ENCODE results near the gene MEI1. TPM values are rescaled to one million over a fixed set of nuclear protein-coding genes. Genes with fewer than 3 reads are reported as not detected.
A peak's percentile ranks its signal among the peaks of the same experiment; 100 is the strongest.

The MEI1 gene
- total RNA-seq, 1 experiment from 2014 or later = 0.08 TPM

DNA sequence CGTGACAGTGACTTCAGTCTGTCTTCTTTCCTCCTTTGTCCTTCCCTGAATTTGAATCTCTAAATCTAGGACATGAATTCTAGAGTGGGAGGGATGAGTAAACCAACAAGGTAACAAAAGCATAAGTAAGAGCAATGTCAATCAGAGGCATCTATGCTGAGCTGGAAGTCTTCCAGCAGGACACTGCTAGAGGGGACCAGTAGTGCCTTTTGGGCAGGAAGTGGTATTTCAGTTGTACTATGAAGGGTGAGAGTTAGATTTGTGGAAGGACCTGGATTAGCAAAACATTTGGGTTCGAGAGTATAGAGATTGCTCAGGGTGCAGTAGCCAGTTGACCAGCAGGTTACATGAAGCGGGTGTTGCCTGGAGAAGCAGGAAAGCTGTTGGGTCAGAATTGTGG, 40.3 kb downstream of the MEI1 start:
- Histone ChIP-seq H3K27ac (no peak overlapping the region), H3K36me3 (no peaks in the 10 kb centered on the region), H3K27me3 (replicated peaks) (no peaks in the 10 kb centered on the region), H3K4me1 (replicated peaks) (no peaks in the 10 kb centered on the region), H3K9me3 (replicated peaks) (0 out of 2 replicates have a peak, but pooled peaks cover 3% of the 10 kb centered on the region), H3K4me3 (no peak overlapping the region)
- no peak for DNase-seq (ENCODE audit: low read depth in 1 of 2, low spot score in 2 of 2)

DNA sequence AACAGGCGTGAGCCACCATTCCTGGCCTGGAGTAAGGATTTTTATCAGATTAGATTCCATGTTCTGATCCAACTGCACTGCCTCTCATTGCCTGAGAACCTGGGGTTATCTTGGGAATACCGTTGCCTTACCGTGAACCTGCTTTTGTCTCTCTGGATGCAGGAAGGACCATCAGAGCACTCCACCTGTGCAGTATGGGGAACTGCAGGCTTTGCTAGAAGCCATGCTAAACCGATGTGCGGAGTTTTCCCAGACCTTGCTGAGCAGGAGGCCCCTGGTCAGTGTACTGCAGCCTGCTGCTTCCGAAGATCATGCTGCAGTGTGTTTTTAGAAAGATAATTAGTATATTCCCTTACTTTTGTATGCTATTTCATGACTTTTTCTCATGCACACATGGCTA, 43.6 kb downstream of the MEI1 start:
- H3K27me3 ChIP-seq (replicated peaks) = peaks cover 7% of the 10 kb centered on the region; the same call in 1 of the 2 replicates
- H3K4me3 ChIP-seq = no peak overlapping the region
- no peaks in the 10 kb centered on the region for H3K4me1 ChIP-seq (replicated peaks)
- H3K9me3 ChIP-seq (replicated peaks) = 0 out of 2 replicates have a peak, but pooled peaks cover 3% of the 10 kb centered on the region
- H3K36me3 ChIP-seq = no peaks in the 10 kb centered on the region
- no peak overlapping the region for H3K27ac ChIP-seq
- DNase-seq (ENCODE audit: low read depth in 1 of 2, low spot score in 2 of 2) = no peak

DNA sequence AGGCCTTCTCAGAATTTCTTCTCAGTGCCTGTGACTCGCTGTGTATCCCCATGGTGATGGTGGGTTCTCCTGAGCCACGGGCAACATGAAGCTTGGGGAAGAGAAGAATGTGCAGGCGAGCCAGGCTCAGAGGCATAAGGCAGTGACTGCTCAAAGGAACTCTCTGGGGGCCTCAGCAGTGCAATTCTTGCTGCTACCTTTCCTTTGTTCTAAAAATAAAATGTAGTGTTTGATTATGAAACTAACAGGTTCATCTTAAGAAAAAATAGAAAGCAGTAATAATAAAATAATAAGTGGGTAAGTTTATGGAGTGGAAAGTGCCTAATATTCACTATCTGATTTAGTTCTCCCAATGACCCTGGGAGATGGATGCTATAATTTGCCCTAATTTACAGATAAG, 46.7 kb downstream of the MEI1 start:
- Histone ChIP-seq H3K9me3 (replicated peaks) (peaks cover 3% of the 10 kb centered on the region; the same call in 1 of the 2 replicates), H3K4me3 (no peak overlapping the region), H3K27me3 (replicated peaks) (peaks cover 10% of the 10 kb centered on the region; the same call in 1 of the 2 replicates), H3K4me1 (replicated peaks) (no peaks in the 10 kb centered on the region), H3K27ac (no peak overlapping the region), H3K36me3 (no peaks in the 10 kb centered on the region)
- DNase-seq (ENCODE audit: low read depth in 1 of 2, low spot score in 2 of 2) = no peak

DNA sequence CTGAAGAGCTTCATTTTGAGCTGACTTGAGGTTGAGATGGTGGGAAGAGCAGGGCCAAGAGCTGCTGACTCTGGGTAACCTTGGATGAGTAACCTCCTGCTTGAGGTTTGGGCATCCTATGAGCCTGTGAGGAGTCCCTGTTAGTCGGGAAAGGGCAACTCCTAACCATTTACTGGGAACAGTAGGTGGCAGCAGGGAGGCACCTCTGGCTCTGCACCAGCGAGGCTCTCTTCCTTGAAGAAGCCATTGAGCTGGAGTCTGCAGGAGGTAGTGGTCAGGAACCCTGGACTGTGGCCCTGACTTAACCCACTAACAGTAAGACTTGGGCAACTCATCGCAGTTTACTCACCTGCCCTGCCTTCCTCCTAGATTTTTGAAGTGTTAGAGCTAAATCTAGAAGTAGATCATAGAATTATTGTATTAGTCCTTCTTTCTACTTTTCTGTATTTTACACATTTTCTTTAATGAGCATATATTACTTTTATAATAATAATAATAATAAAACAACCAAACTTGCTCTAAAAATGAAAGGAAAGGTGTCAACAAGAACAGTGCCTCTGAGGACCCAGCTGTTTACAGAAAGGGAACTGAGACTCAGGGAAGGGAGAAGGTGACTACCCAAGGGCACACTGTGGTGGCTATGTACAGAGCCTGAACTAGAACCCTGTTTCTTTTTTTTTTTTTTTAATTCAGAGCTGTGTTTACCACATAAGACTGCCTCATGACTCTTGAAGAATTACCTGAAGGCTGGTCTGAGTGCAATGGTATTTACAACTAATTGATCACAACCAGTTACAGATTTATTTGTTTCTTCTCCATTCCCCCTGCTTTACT, 47.5 kb downstream of the MEI1 start:
- H3K36me3 ChIP-seq = no peaks in the 10 kb centered on the region
- no peak overlapping the region for H3K27ac ChIP-seq
- peak; percentile 55 to 73 for DNase-seq (ENCODE audit: low read depth in 1 of 2, low spot score in 2 of 2)
- peaks cover 10% of the 10 kb centered on the region; the same call in 1 of the 2 replicates for H3K27me3 ChIP-seq (replicated peaks)
- H3K4me1 ChIP-seq (replicated peaks) = no peaks in the 10 kb centered on the region
- peaks cover 3% of the 10 kb centered on the region; the same call in 1 of the 2 replicates for H3K9me3 ChIP-seq (replicated peaks)
- H3K4me3 ChIP-seq = no peak overlapping the region

DNA sequence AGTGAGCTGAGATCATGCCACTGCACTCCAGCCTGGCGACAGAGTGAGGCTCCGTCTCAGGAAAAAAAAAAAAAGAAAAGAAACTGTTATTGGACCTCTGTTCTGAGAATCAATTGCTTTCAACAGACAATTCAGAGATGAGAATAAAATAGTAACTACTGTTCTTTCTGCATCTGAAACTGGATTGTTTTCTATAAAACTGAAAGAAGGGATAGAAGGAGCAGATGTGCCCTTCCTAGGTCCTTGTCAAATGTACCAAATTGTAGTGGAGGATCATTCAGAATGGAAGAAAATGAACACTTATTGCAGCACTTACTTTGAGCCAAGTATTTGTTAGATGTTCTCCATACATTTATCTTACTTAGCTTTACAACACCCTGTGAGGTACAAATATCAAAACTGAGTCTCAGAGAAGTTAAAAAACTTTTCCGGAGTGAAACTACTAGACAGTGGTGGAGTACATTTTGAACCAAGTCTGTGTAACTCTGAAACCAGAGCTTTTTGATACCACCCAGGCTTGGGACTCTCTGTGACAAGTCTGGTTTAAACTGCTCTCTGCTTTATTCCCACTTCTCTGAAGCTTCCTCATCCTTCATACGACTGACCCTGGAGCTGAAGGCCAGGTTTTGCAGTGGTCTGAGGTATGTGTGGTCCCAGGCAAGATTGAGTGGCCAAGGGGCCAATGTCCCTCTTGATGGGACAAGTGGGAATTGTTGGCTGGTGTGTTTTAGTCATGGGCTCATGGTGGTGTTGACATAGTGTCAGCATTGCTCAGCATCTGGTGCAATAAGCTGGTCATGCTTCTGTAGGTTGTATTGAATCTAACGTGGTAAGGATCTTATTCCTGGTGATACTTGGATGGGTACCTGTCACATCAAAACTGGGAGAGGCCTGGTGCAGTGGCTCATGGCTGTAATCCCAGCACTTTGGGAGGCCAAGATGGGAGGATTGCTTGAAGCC, 53.0 kb downstream of the MEI1 start:
- H3K9me3 ChIP-seq (replicated peaks) = no peaks in the 10 kb centered on the region; the same call in 1 of the 2 replicates
- no peaks in the 10 kb centered on the region for H3K4me1 ChIP-seq (replicated peaks)
- H3K27ac ChIP-seq = no peak overlapping the region
- peaks cover 4% of the 10 kb centered on the region; the same call in 1 of the 2 replicates for H3K27me3 ChIP-seq (replicated peaks)
- DNase-seq (ENCODE audit: low read depth in 1 of 2, low spot score in 2 of 2) = no peak
- no peak overlapping the region for H3K4me3 ChIP-seq
- no peaks in the 10 kb centered on the region for H3K36me3 ChIP-seq

DNA sequence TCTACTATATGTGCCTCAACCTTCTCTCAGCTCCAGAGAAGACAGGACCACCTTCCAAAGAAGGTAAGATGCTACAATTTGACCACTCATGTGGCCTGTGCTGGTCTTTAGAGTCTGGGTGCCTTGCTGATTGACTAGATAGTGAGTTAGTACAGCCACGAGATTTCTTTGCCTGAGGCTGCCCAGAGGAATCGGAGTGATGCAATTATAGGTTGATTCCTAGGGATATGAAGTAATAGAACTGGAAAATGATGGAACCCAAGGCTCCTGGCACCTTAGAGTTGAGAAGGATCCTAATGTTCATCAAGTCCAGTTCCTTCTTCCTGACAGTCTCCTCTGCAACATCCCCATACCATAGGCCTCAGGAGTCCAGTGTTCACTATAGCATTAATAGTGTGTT, 54.7 kb downstream of the MEI1 start:
- no peaks in the 10 kb centered on the region for H3K27me3 ChIP-seq (replicated peaks)
- no peak overlapping the region for H3K4me3 ChIP-seq
- no peak for DNase-seq (ENCODE audit: low read depth in 1 of 2, low spot score in 2 of 2)
- H3K9me3 ChIP-seq (replicated peaks) = no peaks in the 10 kb centered on the region; the same call in 1 of the 2 replicates
- no peaks in the 10 kb centered on the region for H3K36me3 ChIP-seq
- no peaks in the 10 kb centered on the region for H3K4me1 ChIP-seq (replicated peaks)
- H3K27ac ChIP-seq = no peak overlapping the region

DNA sequence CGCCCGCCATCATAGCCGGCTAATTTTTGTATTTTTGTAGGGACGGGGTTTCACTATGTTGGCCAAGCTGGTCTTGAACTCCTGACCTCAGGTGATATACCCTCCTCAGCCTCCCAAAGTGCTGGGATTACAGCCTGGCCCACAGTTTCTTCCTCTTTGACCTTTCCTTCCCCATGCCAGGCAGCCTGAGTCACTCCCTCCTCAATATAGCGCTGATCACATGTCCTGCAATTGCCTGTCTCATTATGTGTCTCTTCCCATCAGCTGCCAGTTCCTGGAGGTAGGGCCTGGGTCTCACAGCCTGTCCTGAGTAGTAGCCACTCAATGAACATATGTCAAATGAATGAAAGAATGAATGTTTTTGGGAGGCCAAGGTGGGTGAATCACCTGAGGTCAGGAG, 58.2 kb downstream of the MEI1 start:
- H3K27ac ChIP-seq = no peak overlapping the region
- H3K9me3 ChIP-seq (replicated peaks) = no peaks in the 10 kb centered on the region
- H3K4me3 ChIP-seq = no peak overlapping the region
- DNase-seq (ENCODE audit: low read depth in 1 of 2, low spot score in 2 of 2) = no peak
- H3K4me1 ChIP-seq (replicated peaks) = no peaks in the 10 kb centered on the region
- H3K27me3 ChIP-seq (replicated peaks) = no peaks in the 10 kb centered on the region
- H3K36me3 ChIP-seq = no peaks in the 10 kb centered on the region

DNA sequence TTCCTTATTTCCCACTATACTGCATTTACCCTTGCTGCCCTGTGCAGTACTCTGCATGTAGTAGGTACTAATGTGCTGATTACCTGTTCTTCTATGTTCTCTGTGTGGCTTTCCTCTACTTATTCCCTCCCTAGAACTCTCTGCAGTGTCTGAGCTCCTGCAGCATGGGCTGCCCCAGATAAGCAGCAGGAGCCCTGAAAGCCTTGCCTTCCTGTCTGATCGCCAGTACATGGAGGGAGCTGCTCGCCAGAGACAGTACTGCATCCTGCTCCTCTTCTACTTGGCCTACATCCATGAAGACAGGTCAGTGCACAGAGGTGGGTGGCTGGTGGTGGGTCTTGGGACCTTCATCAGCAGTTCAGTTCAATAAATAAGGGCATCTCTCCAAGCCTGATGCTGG, 58.9 kb downstream of the MEI1 start:
- no peak for DNase-seq (ENCODE audit: low read depth in 1 of 2, low spot score in 2 of 2)
- no peaks in the 10 kb centered on the region for H3K36me3 ChIP-seq
- H3K4me1 ChIP-seq (replicated peaks) = no peaks in the 10 kb centered on the region
- H3K27ac ChIP-seq = no peak overlapping the region
- no peaks in the 10 kb centered on the region for H3K9me3 ChIP-seq (replicated peaks)
- H3K27me3 ChIP-seq (replicated peaks) = no peaks in the 10 kb centered on the region
- H3K4me3 ChIP-seq = no peak overlapping the region

DNA sequence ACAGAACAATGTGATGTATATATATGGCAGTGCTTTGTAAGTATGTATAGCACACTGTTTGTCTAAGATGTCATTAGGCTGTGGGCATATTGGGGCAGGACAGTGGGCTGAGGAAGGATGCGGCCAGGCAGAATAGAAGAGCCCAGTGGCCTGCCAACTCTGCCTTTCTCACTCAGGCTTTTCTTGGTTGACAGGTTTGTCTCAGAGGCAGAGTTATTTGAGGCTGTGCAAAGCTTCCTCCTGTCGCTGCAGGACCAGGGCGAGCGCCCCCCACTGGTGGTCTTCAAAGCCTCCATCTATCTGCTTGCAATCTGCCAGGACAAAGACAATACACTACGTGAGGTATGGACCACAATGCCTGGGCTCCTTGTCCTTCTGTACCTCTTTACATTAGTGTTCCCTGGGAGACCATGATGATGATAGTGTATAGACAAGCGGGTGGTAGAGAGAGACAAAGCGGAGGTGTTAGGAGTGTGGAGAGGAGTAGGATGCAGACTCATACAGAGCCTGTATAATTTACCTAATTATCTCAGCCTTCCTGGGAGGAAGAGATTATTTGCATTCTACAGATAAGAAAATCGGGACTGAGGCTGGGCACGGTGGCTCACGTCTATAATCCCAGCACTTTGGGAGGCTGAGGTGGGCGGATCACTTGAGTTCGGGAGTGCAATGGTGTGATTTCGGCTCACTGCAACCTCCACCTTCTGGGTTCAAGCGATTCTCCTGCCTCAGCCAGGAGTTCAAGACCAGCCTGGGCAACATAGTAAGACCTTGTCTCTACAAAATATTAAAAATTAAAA, 63.9 kb downstream of the MEI1 start:
- Histone ChIP-seq H3K27ac (no peak overlapping the region), H3K36me3 (no peaks in the 10 kb centered on the region), H3K9me3 (replicated peaks) (no peaks in the 10 kb centered on the region), H3K27me3 (replicated peaks) (no peaks in the 10 kb centered on the region), H3K4me1 (replicated peaks) (no peaks in the 10 kb centered on the region), H3K4me3 (no peak overlapping the region)
- DNase-seq (ENCODE audit: low read depth in 1 of 2, low spot score in 2 of 2) = no peak

DNA sequence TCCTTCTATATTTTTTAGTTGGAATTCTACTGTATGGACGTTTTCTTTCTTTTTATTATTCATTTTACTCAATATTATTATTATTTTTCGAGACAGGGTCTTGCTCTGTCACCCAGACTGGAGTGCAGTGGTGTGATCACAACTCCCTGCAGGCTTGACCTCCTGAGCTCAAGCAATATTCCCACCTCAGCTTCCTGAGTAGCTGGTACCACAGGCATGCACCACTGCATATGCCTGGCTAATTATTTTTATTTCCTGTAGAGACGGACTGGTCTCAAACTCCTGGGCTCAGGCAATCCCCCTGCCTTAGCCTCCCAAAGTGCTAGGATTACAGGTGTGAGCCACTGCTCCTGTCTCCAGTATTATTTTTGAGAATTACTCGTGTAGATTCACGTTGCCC, 67.2 kb downstream of the MEI1 start:
- no peak for DNase-seq (ENCODE audit: low read depth in 1 of 2, low spot score in 2 of 2)
- no peak overlapping the region for H3K27ac ChIP-seq

DNA sequence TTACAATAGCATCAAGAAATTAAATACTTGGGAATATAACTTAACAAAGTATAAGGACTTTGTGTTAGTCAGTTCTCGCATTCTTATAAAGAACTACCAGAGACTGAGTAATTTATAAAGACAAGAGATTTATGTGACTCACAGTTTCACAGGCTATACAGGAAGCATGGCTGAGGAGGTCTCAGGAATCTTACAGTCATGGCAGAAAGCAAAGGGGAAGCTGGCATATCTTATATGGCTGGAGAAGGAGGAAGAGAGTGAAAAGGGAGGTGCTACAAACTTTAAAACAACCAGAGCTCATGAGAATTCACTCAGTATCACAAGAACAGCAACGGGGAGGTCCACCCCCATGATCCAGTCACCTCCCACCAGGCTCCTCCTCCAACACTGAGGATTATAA, 69.1 kb downstream of the MEI1 start:
- Histone ChIP-seq H3K4me1 (replicated peaks) (no peaks in the 10 kb centered on the region), H3K9me3 (replicated peaks) (no peaks in the 10 kb centered on the region), H3K27me3 (replicated peaks) (no peaks in the 10 kb centered on the region), H3K4me3 (no peak overlapping the region), H3K27ac (no peak overlapping the region), H3K36me3 (no peaks in the 10 kb centered on the region)
- DNase-seq (ENCODE audit: low read depth in 1 of 2, low spot score in 2 of 2) = no peak

More for the DNA sequence above, 67.2 kb downstream of the MEI1 start:
- Histone ChIP-seq H3K9me3 (replicated peaks) (no peaks in the 10 kb centered on the region), H3K4me1 (replicated peaks) (no peaks in the 10 kb centered on the region), H3K4me3 (no peak overlapping the region), H3K36me3 (no peaks in the 10 kb centered on the region), H3K27me3 (replicated peaks) (no peaks in the 10 kb centered on the region)

DNA sequence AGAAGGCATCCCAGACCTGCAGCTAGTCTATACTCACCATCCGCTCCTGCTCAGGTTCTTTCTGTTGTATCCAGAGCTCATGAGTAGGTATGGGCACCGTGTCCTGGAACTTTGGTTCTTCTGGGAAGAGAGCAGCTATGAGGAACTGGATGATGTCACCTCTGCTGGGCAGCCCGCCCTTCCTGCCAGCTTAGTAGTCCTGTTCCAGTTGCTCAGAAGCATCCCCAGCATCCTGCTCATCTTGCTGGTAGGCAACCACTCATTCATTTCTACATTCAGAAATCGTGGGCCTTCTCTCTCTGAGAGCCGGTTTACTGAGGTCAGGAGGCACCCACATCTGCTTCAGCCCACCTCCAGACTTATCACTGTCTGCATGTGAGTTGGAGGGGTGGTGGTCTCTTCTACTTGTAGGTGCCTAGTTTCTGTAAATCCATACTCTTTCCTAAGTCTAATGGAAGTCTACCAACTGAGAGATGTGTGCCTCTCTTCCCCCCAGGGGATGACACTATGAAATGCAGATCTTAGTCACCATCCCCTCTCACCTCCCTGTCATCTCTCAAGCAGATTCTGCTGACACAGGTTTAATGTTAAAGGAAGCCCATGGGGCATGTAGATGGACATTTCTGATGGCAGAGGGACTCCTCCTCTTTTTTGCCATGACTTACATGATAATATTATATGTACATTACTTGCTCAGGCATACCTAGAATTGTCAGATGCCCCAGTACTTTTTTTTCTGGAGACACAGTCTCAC, 71.6 kb downstream of the MEI1 start:
- no peaks in the 10 kb centered on the region for H3K36me3 ChIP-seq
- H3K4me3 ChIP-seq = no peak overlapping the region
- DNase-seq (ENCODE audit: low read depth in 1 of 2, low spot score in 2 of 2) = no peak
- H3K9me3 ChIP-seq (replicated peaks) = no peaks in the 10 kb centered on the region
- H3K4me1 ChIP-seq (replicated peaks) = no peaks in the 10 kb centered on the region
- no peaks in the 10 kb centered on the region for H3K27me3 ChIP-seq (replicated peaks)
- H3K27ac ChIP-seq = no peak overlapping the region

DNA sequence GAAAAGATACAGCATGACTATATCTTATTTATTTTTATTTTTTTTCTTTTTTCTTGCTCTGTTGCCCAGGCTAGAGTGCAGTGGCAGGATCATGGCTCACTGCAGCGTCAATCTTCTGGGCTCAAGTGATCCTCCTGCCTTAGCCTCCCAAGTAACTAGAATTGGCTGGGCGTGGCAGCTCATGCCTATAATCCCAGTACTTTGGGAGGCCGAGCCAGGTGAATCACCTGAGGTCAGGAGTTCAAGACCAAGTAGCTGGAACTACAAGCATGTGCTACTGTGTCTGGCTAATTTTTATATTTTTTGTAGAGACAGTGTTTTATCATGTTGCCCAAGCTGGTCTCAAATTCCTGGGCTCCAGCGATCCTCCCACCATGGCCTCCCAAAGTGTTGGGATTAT, 72.9 kb downstream of the MEI1 start:
- H3K27me3 ChIP-seq (replicated peaks) = no peaks in the 10 kb centered on the region
- H3K9me3 ChIP-seq (replicated peaks) = no peaks in the 10 kb centered on the region

More for the DNA sequence above, 72.9 kb downstream of the MEI1 start:
- H3K36me3 ChIP-seq = no peaks in the 10 kb centered on the region
- DNase-seq (ENCODE audit: low read depth in 1 of 2, low spot score in 2 of 2) = no peak
- no peaks in the 10 kb centered on the region for H3K4me1 ChIP-seq (replicated peaks)
- H3K27ac ChIP-seq = no peak overlapping the region
- no peak overlapping the region for H3K4me3 ChIP-seq
